C1 segment of cervical spinal cord (tissue), 14 donors: ENCODE results near the gene METTL13.
A peak's percentile ranks its signal among the peaks of the same experiment; 100 is the strongest.
"Not testable (repeated sequence)": the region's sequence is repeated elsewhere in the genome, so short reads cannot be mapped to it uniquely, and the experiment has no call there.

Experiments used
- DNase-seq, 14 donors: peaks; one replicate each; lab custom pipeline; 2025; lab: John Stamatoyannopoulos, UW

Gene METTL13

GRCh38 chr1:171769171-171769570 lies 12.3 kb upstream of the METTL13 start:
- peak in 1 of 14 donors; percentile 26 for DNase-seq

- no peak for DNase-seq
Observed at GRCh38 chr1:171769754-171770153, 11.7 kb upstream of the METTL13 start.

DNA sequence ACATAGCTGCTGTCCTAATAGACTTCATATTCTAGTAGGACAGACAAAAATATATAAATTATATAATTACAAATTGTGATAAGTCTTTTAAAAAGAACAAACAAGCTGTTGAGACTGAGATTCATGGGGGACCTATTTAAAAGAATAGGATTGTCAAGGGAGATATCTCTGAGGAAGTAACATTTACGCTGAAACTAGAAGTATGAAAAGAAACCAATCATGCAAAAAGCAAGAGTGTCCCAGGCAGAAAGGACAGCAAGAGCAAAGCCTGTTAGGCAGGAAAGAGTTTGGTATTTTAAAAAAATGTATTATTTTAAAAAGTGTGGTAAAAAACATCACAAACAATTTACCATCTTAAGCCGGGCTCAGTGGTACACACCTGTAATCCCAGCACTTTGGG lies 9.1 kb upstream of the METTL13 start:
- DNase-seq: no peak

GRCh38 chr1:171780583-171781175 lies 781 bp upstream of the METTL13 start:
- DNase-seq: peak in 1 of 14 donors; percentile 29

DNA sequence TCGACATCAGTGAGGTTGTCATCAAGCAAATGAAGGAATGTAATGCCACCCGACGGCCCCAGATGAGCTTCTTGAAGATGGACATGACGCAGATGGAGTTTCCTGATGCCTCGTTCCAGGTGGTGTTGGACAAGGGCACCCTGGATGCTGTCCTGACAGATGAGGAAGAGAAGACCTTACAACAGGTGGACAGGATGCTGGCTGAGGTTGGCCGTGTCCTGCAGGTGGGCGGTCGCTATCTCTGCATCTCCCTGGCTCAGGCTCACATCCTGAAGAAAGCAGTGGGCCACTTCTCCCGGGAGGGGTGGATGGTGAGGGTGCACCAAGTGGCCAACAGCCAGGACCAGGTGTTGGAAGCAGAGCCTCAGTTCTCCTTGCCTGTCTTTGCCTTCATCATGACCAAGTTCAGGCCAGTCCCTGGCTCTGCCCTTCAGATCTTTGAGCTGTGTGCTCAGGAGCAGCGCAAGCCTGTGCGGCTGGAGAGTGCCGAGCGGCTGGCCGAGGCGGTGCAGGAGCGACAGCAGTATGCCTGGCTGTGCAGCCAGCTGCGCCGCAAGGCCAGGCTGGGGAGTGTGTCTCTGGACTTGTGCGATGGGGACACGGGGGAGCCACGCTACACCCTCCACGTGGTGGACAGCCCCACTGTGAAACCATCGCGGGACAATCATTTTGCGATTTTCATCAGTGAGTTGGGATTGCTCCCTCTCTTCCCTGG lies 2.5 kb downstream of the METTL13 start:
- no peak for DNase-seq

DNA sequence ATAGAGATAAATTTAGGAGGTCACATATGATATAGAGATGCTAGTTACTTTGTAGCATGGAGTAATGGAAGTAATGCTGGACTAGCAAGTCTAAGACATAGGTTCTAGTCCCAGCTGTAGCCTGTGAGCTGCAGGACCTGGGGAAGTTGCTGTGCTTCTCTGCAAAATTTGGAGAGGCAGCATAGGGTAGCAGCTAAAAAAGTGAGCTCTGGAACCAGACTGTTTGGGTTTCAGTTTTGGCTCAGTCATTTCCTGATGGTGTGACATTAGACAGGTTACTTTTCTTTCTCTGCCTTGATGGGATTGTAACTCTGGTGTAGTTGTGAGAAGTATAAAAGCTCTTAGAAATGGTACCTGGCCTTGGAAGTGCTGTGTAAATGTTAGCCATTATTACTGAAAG lies 3.3 kb downstream of the METTL13 start:
- no peak for DNase-seq

GRCh38 chr1:171785766-171786165 lies 4.3 kb downstream of the METTL13 start:
- DNase-seq: no peak

GRCh38 chr1:171786534-171786933 lies 5.1 kb downstream of the METTL13 start:
- DNase-seq: no peak

DNA sequence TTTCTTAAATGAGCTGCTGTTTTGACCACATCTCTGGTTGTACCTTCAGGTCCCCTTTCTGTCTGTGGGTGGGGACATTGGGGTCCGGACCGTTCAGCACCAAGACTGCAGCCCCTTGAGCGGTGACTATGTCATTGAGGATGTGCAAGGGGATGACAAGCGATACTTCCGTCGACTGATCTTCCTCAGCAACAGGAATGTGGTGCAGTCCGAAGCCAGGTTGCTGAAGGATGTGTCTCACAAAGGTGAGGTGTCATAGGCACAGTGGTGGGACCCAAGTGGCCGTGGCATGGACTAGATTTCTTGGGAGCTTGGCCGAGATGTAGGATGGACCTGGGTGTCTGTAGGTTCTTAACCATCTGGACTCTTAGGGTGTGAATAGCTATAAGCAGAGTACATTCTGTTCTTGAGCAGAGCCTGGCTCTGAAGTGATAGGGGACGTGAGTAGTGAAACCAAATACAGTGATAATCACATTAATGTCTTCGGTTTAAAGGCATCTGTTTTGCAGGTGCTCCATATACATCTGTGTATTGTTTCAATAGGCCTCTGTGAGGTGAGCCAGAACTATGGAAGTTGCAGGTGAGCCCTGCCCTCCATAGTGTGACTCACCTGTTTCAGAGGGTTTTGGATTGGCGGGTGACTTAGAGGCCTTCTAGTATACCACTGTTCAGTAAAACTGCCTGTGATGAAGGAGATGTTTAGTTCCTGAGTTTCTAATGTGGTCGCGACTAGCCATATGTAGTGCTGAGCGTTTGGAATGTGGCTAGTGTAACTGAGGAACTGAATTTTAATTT lies 6.4 kb downstream of the METTL13 start:
- no peak for DNase-seq

GRCh38 chr1:171788696-171789095 lies 7.2 kb downstream of the METTL13 start:
- DNase-seq: no peak

GRCh38 chr1:171790318-171790717 lies 8.9 kb downstream of the METTL13 start:
- peak in 1 of 14 donors; percentile 10 for DNase-seq

- peak in 1 of 14 donors; percentile 67 for DNase-seq
Observed at GRCh38 chr1:171792656-171793369, 11.4 kb downstream of the METTL13 start.

- no peak for DNase-seq
Observed at GRCh38 chr1:171793636-171794035, 12.2 kb downstream of the METTL13 start.

GRCh38 chr1:171794085-171794484 lies 12.6 kb downstream of the METTL13 start:
- no peak for DNase-seq

DNA sequence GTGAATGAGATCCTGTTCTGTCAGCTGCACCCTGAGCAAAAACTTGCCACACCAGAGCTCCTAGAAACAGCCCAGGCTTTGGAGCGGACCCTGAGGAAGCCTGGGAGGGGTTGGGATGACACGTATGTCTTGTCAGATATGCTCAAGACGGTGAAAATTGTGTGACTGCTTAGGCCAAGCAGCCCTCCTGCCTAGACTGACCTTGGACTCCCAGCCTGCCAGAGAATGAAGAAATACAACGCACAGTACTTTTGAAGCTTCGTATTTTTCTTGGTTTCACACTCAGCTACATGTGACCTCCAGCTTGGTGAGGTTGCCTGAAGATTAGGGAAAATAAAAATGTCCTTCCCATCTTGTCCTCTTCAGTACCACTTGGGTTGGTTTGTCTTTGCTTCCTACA lies 15.1 kb downstream of the METTL13 start:
- no peak for DNase-seq

DNA sequence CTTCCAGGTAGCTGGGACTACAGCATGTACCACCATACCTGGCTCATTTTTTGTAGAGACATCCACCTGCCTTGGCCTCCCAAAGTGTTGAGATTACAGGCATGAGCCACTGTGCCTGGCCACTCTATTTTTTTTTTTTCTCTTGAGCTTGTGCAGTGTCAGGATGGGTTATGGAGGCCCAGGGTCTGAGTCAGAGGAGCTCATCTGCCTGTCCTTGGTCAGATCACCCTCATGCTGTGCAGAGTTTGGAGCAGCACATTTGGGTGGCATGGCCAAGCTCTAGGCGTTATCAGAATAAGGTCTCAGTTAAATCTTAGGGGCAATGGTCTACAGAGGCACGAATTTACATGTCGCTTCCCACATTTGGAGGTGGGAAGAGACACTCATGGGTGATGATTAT lies 16.9 kb downstream of the METTL13 start:
- no peak for DNase-seq

- no peak for DNase-seq
Observed at GRCh38 chr1:171798765-171799164, 17.3 kb downstream of the METTL13 start.

DNA sequence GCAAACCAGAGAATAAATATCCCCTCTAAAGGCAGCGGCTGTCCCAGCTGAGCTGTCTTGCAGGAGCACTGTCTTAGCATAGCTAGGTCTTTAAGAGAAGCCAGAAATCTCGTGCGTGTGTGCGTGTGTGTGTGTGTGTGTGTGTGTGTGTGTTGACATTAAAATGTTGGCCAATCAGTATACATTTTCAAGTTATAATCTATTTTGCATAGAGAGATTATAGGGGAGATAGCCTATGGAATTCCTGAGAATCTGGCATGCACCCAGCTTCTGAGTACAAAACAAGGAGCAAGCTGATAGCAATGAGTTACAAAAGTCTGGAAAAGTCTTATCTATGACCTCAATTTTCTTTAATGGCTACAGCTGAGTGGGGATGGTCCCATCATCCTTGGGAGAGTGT lies 17.7 kb downstream of the METTL13 start:
- no peak for DNase-seq

- DNase-seq: not testable (repeated sequence)
Observed at GRCh38 chr1:171799698-171800097, 18.2 kb downstream of the METTL13 start.

DNA sequence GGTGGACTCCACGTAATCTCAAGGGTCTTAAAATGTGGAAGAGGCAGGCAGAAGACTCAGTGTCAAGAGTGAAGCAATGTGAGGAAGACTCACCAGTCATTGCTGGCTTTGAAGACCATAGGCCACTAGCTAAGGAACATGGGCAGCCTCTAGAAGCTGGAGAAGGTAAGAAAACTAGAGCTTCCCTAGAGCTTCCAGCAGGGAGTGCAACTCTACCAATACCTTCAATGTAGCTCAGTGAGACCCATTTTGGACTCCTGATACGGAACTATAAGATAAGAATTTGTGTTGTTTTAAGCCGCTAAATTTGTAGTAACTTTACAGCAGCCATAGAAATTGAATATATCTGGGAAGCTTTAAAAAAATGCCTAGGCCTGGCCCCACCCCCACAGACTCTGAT lies 18.9 kb downstream of the METTL13 start:
- no peak for DNase-seq

DNA sequence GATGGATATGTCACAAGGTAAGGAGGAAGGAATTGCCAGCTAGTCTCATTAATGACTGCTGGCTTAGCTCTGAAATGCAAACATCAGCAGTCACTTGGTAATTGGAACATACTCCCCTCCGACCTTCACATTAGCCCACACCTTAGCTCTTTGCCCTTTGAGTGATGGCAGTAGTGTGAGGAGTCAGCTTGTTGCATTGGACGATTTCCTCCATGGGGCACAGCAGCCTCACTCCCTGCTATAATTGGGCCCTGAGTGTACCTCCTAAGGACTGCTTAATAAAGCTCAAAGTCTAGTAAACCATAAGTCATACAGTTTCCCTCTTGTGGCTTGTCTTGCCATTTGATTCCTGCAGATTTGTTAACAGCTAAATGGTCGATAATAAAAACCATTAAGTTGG lies 19.4 kb downstream of the METTL13 start:
- no peak for DNase-seq

DNA sequence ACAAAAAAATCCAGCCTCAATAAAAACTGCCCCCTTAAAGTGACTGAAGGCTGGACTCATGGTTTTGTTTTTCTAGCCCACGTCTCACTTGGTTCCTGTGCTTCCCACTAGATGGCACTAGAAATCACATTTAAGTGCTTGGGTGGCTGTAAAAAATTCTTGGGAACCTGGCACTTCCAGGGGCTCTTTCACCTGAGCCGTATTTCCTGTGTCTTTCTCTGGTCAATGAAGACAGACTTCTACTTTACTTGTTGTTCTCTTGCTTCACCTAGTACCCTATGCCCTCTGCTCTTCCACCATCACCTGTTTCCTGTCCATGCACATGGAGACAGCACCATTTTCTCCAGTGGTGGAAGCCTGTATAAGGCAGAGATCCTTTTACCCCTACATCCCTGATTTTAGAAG lies 20.0 kb downstream of the METTL13 start:
- peak in 8 of 14 donors; percentile 3 to 58 (median 20) for DNase-seq
